ENCODE results near the gene CDKAL1.

DNA sequence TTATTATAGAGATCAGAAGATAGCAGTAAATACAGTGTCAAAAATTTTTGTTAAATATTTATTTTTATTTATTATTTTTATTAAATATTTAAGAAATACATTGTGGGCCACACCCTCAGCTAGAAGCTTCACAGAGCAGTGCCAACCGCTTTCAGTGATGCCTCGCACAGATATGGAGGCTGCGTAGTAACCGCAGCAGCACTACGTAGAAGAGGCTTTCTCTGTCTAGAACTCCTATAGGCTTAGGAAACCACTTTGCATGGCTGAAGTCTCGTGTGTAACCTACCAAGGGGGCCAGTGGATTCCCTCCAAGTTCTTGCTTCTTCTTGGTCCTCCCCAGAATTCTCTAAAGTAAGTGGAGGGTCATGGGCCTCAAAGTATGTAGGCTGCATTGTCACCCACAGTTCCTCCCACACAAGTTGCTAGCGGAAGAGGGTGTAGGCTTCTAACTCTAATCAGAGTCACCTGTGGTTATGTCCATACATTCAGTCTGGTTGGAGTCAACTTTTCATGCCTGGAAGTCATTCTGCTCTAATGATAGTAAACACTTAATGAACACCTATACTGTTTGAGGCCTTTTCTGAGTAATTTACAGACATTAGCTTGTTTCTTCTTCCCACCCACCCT is 285.6 kb downstream of the CDKAL1 start:
- TF ChIP-seq ZNF384 (IDR thresholded peaks at IDR 0.05) (no peak), ARNT (IDR thresholded peaks at IDR 0.05) (no peak), HDGF (IDR thresholded peaks at IDR 0.05; ENCODE audit: borderline replicate concordance) (no peak)
